CD4-positive, alpha-beta T cell treated with Interleukin-15 for 1 hour (primary cell): ENCODE data around the gene CYBC1.

ENCODE experiments used
- DNase-seq: peaks from one replicate; pipeline ENCODE4 v3.0.0-alpha.2; 2020

The CYBC1 gene

GRCh38 chr17:82405051-82405450 is 45.5 kb downstream of the CYBC1 start:
- DNase-seq, result no peak

DNA sequence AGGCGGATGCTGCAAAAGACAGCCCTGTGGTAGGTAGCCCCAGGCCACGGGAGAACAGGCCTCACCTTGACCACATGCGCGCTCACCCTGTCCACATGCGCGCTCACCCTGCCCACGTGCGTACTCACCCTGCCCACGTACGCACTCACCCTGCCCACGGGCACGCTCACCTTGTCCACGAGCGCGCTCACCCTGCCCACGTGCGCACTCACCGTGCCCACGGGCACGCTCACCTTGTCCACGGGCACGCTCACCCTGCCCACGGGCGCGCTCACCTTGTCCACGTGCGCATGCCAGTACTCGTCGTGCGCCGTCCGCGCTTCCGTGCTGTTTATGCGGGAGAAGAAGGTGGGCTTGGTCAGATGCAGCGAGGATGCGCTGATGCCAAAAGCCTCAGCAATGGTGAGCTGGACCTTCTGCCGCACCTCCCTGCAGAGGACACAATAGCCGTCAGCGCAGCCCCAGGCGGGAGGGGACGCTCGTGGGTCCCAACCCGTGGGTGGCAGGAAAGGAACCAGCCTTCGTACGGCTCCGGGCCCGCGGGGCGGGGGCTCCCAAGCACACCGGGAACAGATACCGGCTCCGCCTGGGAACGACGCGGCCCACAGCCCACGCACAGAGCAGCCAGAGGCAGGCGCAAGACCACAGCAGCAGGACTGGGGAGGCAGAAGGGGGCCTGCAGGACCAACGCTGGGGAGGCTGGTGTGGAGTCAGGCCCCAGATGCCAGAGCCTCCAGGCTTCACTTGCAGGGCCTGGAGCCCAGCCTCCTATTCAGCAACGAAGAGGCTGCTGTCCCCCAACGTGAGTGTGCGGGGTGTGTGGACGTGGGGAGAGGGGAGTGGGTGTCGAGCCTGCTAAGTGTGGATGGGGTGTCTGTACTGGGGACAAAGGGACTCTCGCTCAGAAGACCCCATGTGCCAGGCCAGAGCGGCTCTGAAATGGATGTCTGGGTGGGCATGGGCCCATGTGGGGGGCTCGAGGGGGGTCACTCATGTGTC is 46.6 kb downstream of the CYBC1 start:
- no peak for DNase-seq

- no peak for DNase-seq
Measured at GRCh38 chr17:82402865-82403264, 47.7 kb downstream of the CYBC1 start.

- DNase-seq, result peak; percentile 55
Measured at GRCh38 chr17:82400830-82401229, 49.7 kb downstream of the CYBC1 start.

- no peak for DNase-seq
Measured at GRCh38 chr17:82400206-82400605, 50.3 kb downstream of the CYBC1 start.

- no peak for DNase-seq
Measured at GRCh38 chr17:82399601-82400101, 50.9 kb downstream of the CYBC1 start.

DNA sequence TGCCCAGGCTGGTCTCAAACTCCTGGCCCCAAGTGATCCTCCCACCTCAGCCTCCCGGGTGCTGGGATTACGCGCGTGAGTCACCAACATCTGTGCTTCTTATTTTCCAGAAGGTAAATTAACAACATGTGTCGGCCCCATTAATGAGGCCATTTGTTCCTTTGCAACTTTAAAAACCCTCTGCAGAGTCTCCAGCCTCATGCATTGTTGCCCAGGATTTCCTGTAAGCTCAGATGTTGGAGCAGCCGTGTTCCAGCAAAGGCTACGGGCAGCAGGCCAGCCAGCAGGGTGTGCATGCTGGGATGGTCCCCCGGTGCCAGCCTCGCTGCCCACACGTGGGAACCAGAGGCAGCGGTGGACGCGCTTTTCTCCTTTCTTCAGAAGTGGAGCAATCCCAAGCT is 51.5 kb downstream of the CYBC1 start:
- no peak for DNase-seq

GRCh38 chr17:82397449-82398335 is 52.9 kb downstream of the CYBC1 start:
- no peak for DNase-seq

- DNase-seq, result no peak
Measured at GRCh38 chr17:82396601-82397435, 53.7 kb downstream of the CYBC1 start.

DNA sequence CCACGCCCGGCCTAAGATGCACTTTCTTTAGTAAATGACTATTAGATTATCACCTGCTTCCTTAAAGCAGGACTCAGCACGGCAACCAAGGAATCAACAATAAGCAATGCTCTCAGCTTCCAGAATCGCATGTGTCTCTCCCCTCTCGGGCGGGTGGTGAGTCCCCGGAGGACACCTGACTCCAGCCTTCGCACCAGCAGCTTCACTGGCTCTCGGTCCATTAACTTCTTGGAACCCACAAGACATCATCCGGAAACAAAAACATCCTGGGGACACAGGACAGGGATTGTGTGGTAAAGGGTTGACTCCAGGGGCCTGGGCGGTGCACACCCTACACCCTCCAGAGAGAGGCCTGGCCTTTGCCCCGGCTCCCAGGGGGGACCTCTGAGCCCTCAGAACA is 56.3 kb downstream of the CYBC1 start:
- DNase-seq, result no peak

DNA sequence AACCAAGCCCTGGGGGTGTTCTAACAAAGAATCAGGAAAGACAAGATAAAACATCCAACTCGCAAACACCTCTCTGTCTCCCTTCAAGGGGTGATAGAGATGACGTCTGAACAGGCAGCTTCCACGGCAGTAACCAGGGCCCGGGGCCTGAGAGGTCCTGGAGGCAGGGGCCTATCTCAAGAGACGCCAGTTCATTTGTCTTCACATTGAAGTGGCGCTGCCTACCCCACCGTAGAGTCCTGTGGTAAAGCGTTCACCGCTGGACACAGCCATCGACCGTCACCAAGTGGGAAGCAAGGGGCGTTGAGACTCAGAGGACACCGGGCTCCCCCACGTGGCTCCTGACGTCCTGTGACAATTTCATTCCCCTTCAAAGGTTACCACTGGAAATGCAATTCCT is 57.6 kb downstream of the CYBC1 start:
- DNase-seq, result no peak
